HG02885 (cell line): Measurements from ENCODE around the gene POTEF.
A peak's percentile ranks its signal among the peaks of the same experiment; 100 is the strongest.
"Not testable (repeated sequence)": the region's sequence is repeated elsewhere in the genome, so short reads cannot be mapped to it uniquely, and the experiment has no call there.

Experiments
- ATAC-seq: cut with Tn5 transposase; IDR thresholded peaks from one replicate; pipeline ENCODE4 v1.9.1; 2021; ENCODE audit warnings: mild to moderate bottlenecking; ENCODE audit not compliant: unreplicated experiment, poor library complexity

Gene POTEF

GRCh38 chr2:130153721-130154422 lies 24.9 kb upstream of the POTEF start:
- ATAC-seq = not testable (repeated sequence)

GRCh38 chr2:130152816-130153595 lies 24.0 kb upstream of the POTEF start:
- no peak for ATAC-seq

- not testable (repeated sequence) for ATAC-seq
These were observed 23.3 kb upstream of the POTEF start for GRCh38 chr2:130152136-130152815.

GRCh38 chr2:130151145-130151512 lies 22.1 kb upstream of the POTEF start:
- not testable (repeated sequence) for ATAC-seq

GRCh38 chr2:130150181-130151144 lies 21.4 kb upstream of the POTEF start:
- no peak for ATAC-seq

GRCh38 chr2:130148515-130148914 lies 19.5 kb upstream of the POTEF start:
- ATAC-seq = not testable (repeated sequence)

GRCh38 chr2:130145006-130145414 lies 16.0 kb upstream of the POTEF start, which contains the start of gene CCDC74B:
CCDC74B (minus strand) TSS chr2:130145112; CDS start chr2:130144996, 116 bp downstream.
- peak; percentile 95 for ATAC-seq

GRCh38 chr2:130143266-130144039 lies 14.4 kb upstream of the POTEF start:
- peak; percentile 35 for ATAC-seq

- not testable (repeated sequence) for ATAC-seq
These were observed 13.6 kb upstream of the POTEF start for GRCh38 chr2:130142396-130143265.

GRCh38 chr2:130141645-130142370 lies 12.8 kb upstream of the POTEF start:
- not testable (repeated sequence) for ATAC-seq

- ATAC-seq = not testable (repeated sequence)
These were observed 12.0 kb upstream of the POTEF start for GRCh38 chr2:130141002-130141401.

- ATAC-seq = not testable (repeated sequence)
These were observed 11.5 kb upstream of the POTEF start for GRCh38 chr2:130140516-130140915.

- not testable (repeated sequence) for ATAC-seq
These were observed 10.6 kb upstream of the POTEF start for GRCh38 chr2:130139331-130140280.

- ATAC-seq = not testable (repeated sequence)
These were observed 9.8 kb upstream of the POTEF start for GRCh38 chr2:130138841-130139251.

GRCh38 chr2:130138326-130138725 lies 9.3 kb upstream of the POTEF start:
- ATAC-seq = not testable (repeated sequence)

GRCh38 chr2:130137118-130137517 lies 8.1 kb upstream of the POTEF start:
- not testable (repeated sequence) for ATAC-seq
